Epithelial cell of esophagus (primary cell): ENCODE data around the gene TMPRSS15.

Experiments
- DNase-seq: peaks from one replicate; pipeline ENCODE4 v3.0.0; 2010; ENCODE audit warnings: low read depth
- H3K4me3 ChIP-seq: 2 replicates; pipeline ENCODE4 v1.5.1; 2011; ENCODE audit warnings: mild to moderate bottlenecking, low read length, control low read depth
- CTCF ChIP-seq: IDR thresholded peaks from 2 replicates; pipeline ENCODE4 v1.5.1; 2011; ENCODE audit warnings: low read depth, mild to moderate bottlenecking, low read length, control low read depth, inconsistent platforms; ENCODE audit not compliant: insufficient read depth; ENCODE audit errors: missing control alignments

TMPRSS15 gene

GRCh38 chr21:18350216-18350615, 53.4 kb downstream of the TMPRSS15 start:
- no peak overlapping the region for H3K4me3 ChIP-seq
- no peak for DNase-seq
- no peak for TF ChIP-seq CTCF

DNA sequence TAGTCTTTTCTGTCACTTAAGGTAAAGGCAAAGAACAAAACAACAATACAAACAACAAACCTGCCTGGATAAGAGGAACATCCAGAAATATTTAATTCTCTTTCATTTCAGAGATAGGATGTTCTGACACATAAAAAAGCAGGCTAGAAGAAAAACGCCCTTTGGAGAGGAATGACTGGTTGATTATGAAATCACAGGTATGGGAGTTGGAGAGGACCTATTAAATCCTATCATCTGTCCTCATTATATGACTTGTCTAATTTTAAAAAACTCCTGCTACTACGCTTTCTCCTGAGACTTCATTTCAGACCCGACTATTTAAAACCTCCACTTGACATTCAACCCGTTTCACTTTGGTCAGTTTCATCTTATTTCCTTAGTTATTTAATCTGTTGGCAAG, 54.1 kb downstream of the TMPRSS15 start:
- no peak overlapping the region for H3K4me3 ChIP-seq
- no peak for DNase-seq
- no peak for TF ChIP-seq CTCF

- no peak for DNase-seq
- no peak for TF ChIP-seq CTCF
- no peak overlapping the region for H3K4me3 ChIP-seq
Observed at GRCh38 chr21:18340387-18340942, 63.1 kb downstream of the TMPRSS15 start.

DNA sequence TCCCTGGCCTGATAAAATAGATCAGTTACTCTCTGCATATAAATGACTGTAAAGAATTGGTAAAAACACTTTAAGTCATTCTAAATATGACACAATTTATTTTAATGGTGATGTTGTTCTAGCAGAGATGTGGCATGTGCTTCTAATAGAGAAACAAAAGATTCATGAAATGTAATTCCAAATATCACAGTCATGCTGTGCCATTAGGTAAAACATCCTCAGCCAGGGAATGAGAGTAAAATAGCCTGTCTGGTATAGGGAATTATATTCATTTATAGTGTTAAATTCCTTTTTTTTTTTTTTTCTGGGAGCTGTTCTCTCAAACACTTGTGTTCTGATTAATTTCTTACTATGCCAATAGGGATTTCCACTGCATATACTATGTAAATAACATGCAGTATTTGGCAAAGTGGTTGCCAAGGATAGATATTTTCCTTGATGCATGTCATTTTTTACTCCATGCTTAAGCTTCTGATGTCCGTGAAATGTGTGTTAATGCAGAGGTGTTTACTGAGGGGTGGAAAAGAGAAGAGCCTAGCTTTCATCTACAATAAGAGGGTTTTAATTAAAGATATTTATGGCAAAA, 67.8 kb downstream of the TMPRSS15 start:
- TF ChIP-seq CTCF: no peak
- H3K4me3 ChIP-seq: no peak overlapping the region
- no peak for DNase-seq

DNA sequence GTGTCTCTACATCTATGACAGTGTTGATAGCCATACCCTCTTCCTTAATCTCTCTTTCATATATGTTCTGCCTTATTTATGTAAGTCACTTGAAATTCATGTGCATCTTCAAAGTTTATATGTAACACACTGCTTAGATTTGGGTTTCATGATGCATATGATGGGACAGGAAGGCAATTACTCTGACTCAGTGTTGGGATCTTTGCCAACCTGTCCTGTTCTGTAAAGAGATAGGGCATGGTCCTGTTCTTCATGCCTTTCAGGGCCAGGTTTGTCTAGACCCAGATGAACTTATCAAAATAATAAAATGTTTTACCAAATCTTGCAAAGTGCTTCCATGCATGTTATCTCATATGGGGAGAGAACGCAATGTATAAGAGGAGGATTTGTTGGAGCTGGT, 69.5 kb downstream of the TMPRSS15 start:
- no peak overlapping the region for H3K4me3 ChIP-seq
- DNase-seq: no peak
- no peak for TF ChIP-seq CTCF

DNA sequence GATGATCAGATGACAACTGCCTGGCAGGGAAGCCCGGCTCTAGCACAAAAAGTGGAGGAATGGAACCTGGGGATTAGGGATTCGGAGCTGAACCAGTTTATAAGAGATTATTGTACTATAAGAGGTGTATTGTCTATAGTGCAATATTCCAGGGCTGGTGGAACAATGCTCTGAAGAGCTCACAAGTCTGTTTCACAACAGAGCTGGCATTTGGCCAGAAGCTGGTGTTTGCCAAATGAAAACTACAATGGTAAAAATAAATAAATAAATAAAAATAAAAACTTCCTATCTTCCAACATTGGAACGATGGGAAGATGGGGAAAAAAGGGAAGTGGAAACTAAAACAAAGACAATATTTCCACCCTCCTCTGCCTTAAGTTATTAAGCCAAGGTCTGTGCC, 85.4 kb downstream of the TMPRSS15 start:
- no peak for TF ChIP-seq CTCF
- peak; percentile 3 for DNase-seq
- no peak overlapping the region for H3K4me3 ChIP-seq

DNA sequence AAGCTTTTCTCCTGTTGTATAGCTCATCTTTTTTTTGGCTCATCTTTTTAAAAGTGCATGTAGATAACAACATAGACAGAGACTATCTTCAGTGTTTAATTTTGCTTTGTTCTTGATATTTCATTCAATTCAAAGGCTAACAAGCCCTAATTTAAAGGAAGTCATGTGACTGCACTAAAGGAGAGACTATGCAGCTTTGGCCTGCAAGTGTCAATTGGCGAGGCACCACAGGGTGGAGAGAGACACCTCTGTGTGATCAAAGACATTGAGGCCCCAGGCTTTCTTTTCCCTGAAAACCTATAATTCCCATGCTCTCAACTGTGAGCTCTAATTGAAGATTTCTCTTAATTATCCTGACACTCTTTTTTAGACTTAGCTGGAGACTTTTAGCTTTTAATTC, 105.4 kb downstream of the TMPRSS15 start:
- TF ChIP-seq CTCF: no peak
- no peak for DNase-seq

More for the DNA sequence above, 105.4 kb downstream of the TMPRSS15 start:
- H3K4me3 ChIP-seq: no peak overlapping the region
